HepG2 (cell line): ENCODE results near the gene KRTDAP. TPM values are rescaled to one million over a fixed set of nuclear protein-coding genes. Genes with fewer than 3 reads are reported as not detected.

Experiments
- ARID4A ChIP-seq: sonication (generic); formaldehyde crosslinking; IDR thresholded peaks from 2 replicates; pipeline ENCODE4 v1.5.0; 2020; ENCODE audit warnings: mild to moderate bottlenecking, missing genetic modification reagents, borderline replicate concordance
- MTF1 ChIP-seq: sonication (generic); formaldehyde crosslinking; IDR thresholded peaks from 2 replicates; pipeline ENCODE4 v1.5.0; 2020; ENCODE audit warnings: missing genetic modification reagents
- MYPOP ChIP-seq: sonication (generic); formaldehyde crosslinking; IDR thresholded peaks from 2 replicates; pipeline ENCODE4 v1.8.1; 2023; ENCODE audit warnings: mild to moderate bottlenecking, moderate library complexity, missing genetic modification reagents
- PAXIP1 ChIP-seq: sonication (generic); formaldehyde crosslinking; conservative IDR thresholded peaks from 2 replicates; pipeline ENCODE4 v1.4.0; 2020; ENCODE audit warnings: mild to moderate bottlenecking, missing genetic modification reagents, moderate library complexity
- PHF20 ChIP-seq: sonication (generic); formaldehyde crosslinking; IDR thresholded peaks from 2 replicates; pipeline ENCODE4 v1.5.0; 2020; ENCODE audit warnings: mild to moderate bottlenecking, missing genetic modification reagents
- SIN3A ChIP-seq: IDR thresholded peaks from 2 replicates; pipeline ENCODE4 v1.6.1; 2011; ENCODE audit warnings: low read depth, mild to moderate bottlenecking, control low read depth, low read length, borderline replicate concordance
- YEATS4 ChIP-seq: sonication (generic); formaldehyde crosslinking; IDR thresholded peaks from 2 replicates; pipeline ENCODE4 v1.4.0; 2020; ENCODE audit warnings: missing genetic modification reagents, borderline replicate concordance
- ZBTB10 ChIP-seq: sonication (generic); formaldehyde crosslinking; IDR thresholded peaks from 2 replicates; pipeline ENCODE4 v1.4.0; 2020; ENCODE audit warnings: missing genetic modification reagents, borderline replicate concordance
- ZNF451 ChIP-seq: sonication (generic); formaldehyde crosslinking; IDR thresholded peaks from 2 replicates; pipeline ENCODE4 v1.5.0; 2020; ENCODE audit warnings: mild to moderate bottlenecking, missing genetic modification reagents
- ZNF513 ChIP-seq: sonication (generic); formaldehyde crosslinking; conservative IDR thresholded peaks from 2 replicates; pipeline ENCODE4 v1.5.0; 2020; ENCODE audit warnings: missing genetic modification reagents
- ZSCAN31 ChIP-seq: sonication (generic); formaldehyde crosslinking; IDR thresholded peaks from 2 replicates; pipeline ENCODE4 v1.5.0; 2020; ENCODE audit warnings: low read depth, mild to moderate bottlenecking, missing genetic modification reagents
- polyA plus RNA-seq, 8 experiments: library from polyadenylated mRNA; depleted of rRNA in 3 of 8; stranded (reverse) in 7 of 8; unstranded in 1 of 8; fragments of >200 nt; fragmentation: Illumina TruSeq in 4 of 8; extraction: Trizol in 4 of 8; gene quantifications; 2 replicates each; pipeline versions ENCODE4 v1.2.1 to v1.2.3, GENCODE V29; 2011 to 2016; ENCODE audit warnings: low read depth in 4 of 8, missing spikeins in 1 of 8, mixed read lengths in 1 of 8; ENCODE audit not compliant: insufficient read depth in 1 of 8
- total RNA-seq, 5 experiments: library from RNA; depleted of rRNA; stranded (reverse); fragments of >200 nt; fragmentation: Illumina TruSeq; extraction: Trizol; gene quantifications; 2 replicates each; pipeline ENCODE4 v1.2.3, GENCODE V29; 2016; ENCODE audit warnings: low read depth in 1 of 5

Gene KRTDAP
- total and polyA plus RNA-seq, 2 of the 13 experiments (the other 11 are each of a cell fraction or from before 2014, with no cell fraction given): 0.86 to 1.5 TPM

GRCh38 chr19:35509018-35509652 lies 18.9 kb upstream of the KRTDAP start (continued):
- TF ChIP-seq ZNF451 (CRISPR knock-in tag): no peak
- no peak for TF ChIP-seq ZBTB10
- no peak for TF ChIP-seq MTF1 (CRISPR knock-in tag)
- TF ChIP-seq PHF20 (CRISPR knock-in tag): no peak
- TF ChIP-seq MYPOP: peak; percentile 26; the same call in 1 of the 2 replicates
- TF ChIP-seq ZSCAN31 (CRISPR knock-in tag): 0 out of 2 replicates have a peak, but pooled peaks have one; percentile 10
- TF ChIP-seq PAXIP1: 0 out of 2 replicates have a peak, but pooled peaks have one; percentile 6
- TF ChIP-seq SIN3A: peak; percentile 61; the same call in 1 of the 2 replicates
- TF ChIP-seq YEATS4 (CRISPR knock-in tag): 0 out of 2 replicates have a peak, but pooled peaks have one; percentile 5
- TF ChIP-seq ARID4A (CRISPR knock-in tag): peak; percentile 38; the same call in 1 of the 2 replicates
- TF ChIP-seq ZNF513 (CRISPR knock-in tag): no peak
